GM12878 (cell line): ENCODE data around the gene AMBRA1. TPM values are rescaled to one million over a fixed set of nuclear protein-coding genes. Genes with fewer than 3 reads are reported as not detected.

Source experiments
- ATAC-seq: fragments of 200-7000 bp; cut with Tn5 transposase; 3 replicates; pipeline ENCODE4 v1.9.1; 2020; ENCODE audit warnings: mild to moderate bottlenecking, moderate library complexity
- BruUV-seq: library from RNA; stranded (reverse); fragments of 400-500 nt; replicated peaks from 2 replicates; lab custom pipeline; 2021; lab: Mats Ljungman, UMichigan
- CTCF ChIA-PET: fragments of 300-600 bp; sonication (Branson Sonifier 250); formaldehyde crosslinking; extraction: SDS; loops from one replicate; lab custom pipeline; 2021; ENCODE audit warnings: inconsistent platforms; lab: Yijun Ruan, JAX
- POLR2A ChIA-PET: fragments of 350-600 bp; formaldehyde crosslinking; extraction: SDS; loops from one replicate; lab custom pipeline; 2021; ENCODE audit warnings: inconsistent platforms; lab: Charles Lee
- RAD21 ChIA-PET: fragments of 300-600 bp; sonication (Branson Sonifier 250); formaldehyde crosslinking; loops from one replicate; lab custom pipeline; 2023; ENCODE audit warnings: antibody characterized with exemption; ENCODE audit not compliant: unreplicated experiment; lab: Charles Lee
- SMC1A ChIA-PET: fragments of 300-600 bp; sonication (Branson Sonifier 250); formaldehyde crosslinking; loops from one replicate; lab custom pipeline; 2023; ENCODE audit not compliant: unreplicated experiment, uncharacterized antibody; lab: Charles Lee
- DNase-seq: peaks from one replicate; pipeline ENCODE4 v3.0.0-alpha.2; 2011; ENCODE audit warnings: low read depth, low spot score
- FAIRE-seq: peaks from 3 replicates; lab custom pipeline; 2011; peaks lifted over from hg19 to GRCh38; lab: Jason Lieb, UNC
- H2AFZ ChIP-seq: 2 replicates; pipeline ENCODE4 v1.6.0; 2011; ENCODE audit warnings: low read depth, low read length, control low read depth; ENCODE audit not compliant: control insufficient read depth
- H3K27ac ChIP-seq: 2 replicates; pipeline ENCODE4 v1.5.1; 2011; ENCODE audit warnings: control low read depth; ENCODE audit not compliant: control insufficient read depth, insufficient read depth
- H3K27me3 ChIP-seq, 2 experiments: replicated peaks in 1 of 2; 2 replicates each; pipeline versions ENCODE4 v1.6.0 to v1.6.1; 2011; ENCODE audit warnings: low read length in 1 of 2; ENCODE audit not compliant: control insufficient read depth in 2 of 2, insufficient read depth in 2 of 2
- H3K36me3 ChIP-seq, 2 experiments: 2 replicates each; pipeline ENCODE4 v1.5.1; 2011; ENCODE audit warnings: low read length in 1 of 2; ENCODE audit not compliant: control insufficient read depth in 2 of 2, insufficient read depth in 2 of 2
- H3K4me1 ChIP-seq: 2 replicates; pipeline ENCODE4 v1.6.1; 2011; ENCODE audit warnings: mild to moderate bottlenecking, low read length, moderate library complexity, mixed read lengths; ENCODE audit not compliant: control insufficient read depth, insufficient read depth
- H3K4me2 ChIP-seq: 2 replicates; pipeline ENCODE4 v1.6.0; 2011; ENCODE audit warnings: control low read depth; ENCODE audit not compliant: control insufficient read depth, insufficient read depth
- H3K4me3 ChIP-seq: fragments of 200-600 bp; sonication (generic); 2 replicates; pipeline ENCODE4 v1.5.1; 2016
- H3K79me2 ChIP-seq: 2 replicates; pipeline ENCODE4 v1.6.0; 2011; ENCODE audit warnings: low read length; ENCODE audit not compliant: control insufficient read depth, insufficient read depth
- H3K9ac ChIP-seq: 2 replicates; pipeline ENCODE4 v1.8.0; 2011; ENCODE audit warnings: low read length, control low read depth, mixed read lengths; ENCODE audit not compliant: control insufficient read depth, insufficient read depth
- H3K9me3 ChIP-seq: replicated peaks from 3 replicates; pipeline ENCODE4 v1.5.1; 2011; ENCODE audit warnings: mild to moderate bottlenecking, low read length; ENCODE audit not compliant: control insufficient read depth, insufficient read depth
- H4K20me1 ChIP-seq: 2 replicates; pipeline ENCODE4 v1.6.0; 2011; ENCODE audit not compliant: control insufficient read depth, insufficient read depth
- BCL11A ChIP-seq: IDR thresholded peaks from 2 replicates; pipeline ENCODE4 v1.6.1; 2011; ENCODE audit warnings: low read depth, low read length
- BRCA1 ChIP-seq: IDR thresholded peaks from 2 replicates; pipeline ENCODE4 v1.6.1; 2011; ENCODE audit warnings: low read depth, low read length, improper control_type of control experiment
- CHD1 ChIP-seq: IDR thresholded peaks from 2 replicates; pipeline ENCODE4 v1.6.1; 2012; ENCODE audit warnings: low read depth, low read length, improper control_type of control experiment
- EP300 ChIP-seq, 2 experiments: fragments of 150-350 bp in 1 of 2; IDR thresholded peaks; 2 replicates each; pipeline ENCODE4 v1.6.1; 2011 to 2012; ENCODE audit warnings: low read depth in 2 of 2, low read length in 2 of 2, borderline replicate concordance in 1 of 2, improper control_type of control experiment in 1 of 2, inconsistent platforms in 1 of 2; ENCODE audit not compliant: control insufficient read depth in 1 of 2
- RFX5 ChIP-seq: IDR thresholded peaks from 2 replicates; pipeline ENCODE4 v1.6.1; 2011; ENCODE audit warnings: low read depth, low read length, improper control_type of control experiment
- RUNX3 ChIP-seq: IDR thresholded peaks from 2 replicates; pipeline ENCODE4 v1.6.1; 2012; ENCODE audit warnings: low read length, inconsistent platforms
- SMARCA5 ChIP-seq: fragments of 450-650 bp; IDR thresholded peaks from 2 replicates; pipeline ENCODE4 v1.6.1; 2017; ENCODE audit warnings: mild to moderate bottlenecking
- SREBF1 ChIP-seq: IDR thresholded peaks from 2 replicates; pipeline ENCODE4 v1.6.1; 2012; ENCODE audit warnings: mild to moderate bottlenecking, low read length
- YY1 ChIP-seq: IDR thresholded peaks from 2 replicates; pipeline ENCODE4 v1.6.1; 2011; ENCODE audit warnings: low read depth, mild to moderate bottlenecking, low read length
- ZSCAN29 ChIP-seq: fragments of 450-650 bp; IDR thresholded peaks from 2 replicates; pipeline ENCODE4 v1.6.1; 2017; ENCODE audit warnings: mild to moderate bottlenecking, moderate library complexity
- WGBS: methylation state at CpG from one replicate; pipeline ENCODE4 v1.1.6; 2016; ENCODE audit warnings: low lambda C conversion rate; ENCODE audit not compliant: insufficient replicate concordance, insufficient coverage; ENCODE audit errors: missing lambda C conversion rate; 5-methylcytosine and 5-hydroxymethylcytosine counted together
- in situ Hi-C: fragments of 300-500 bp; cut with MboI; formaldehyde crosslinking; loops from 9 replicates; pipeline ENCODE4 v1.14.3; 2018; ENCODE audit warnings: mixed read lengths
- intact Hi-C: fragments of 100-400 bp; cut with micrococcal nuclease; formaldehyde crosslinking; loops from one replicate; pipeline ENCODE4 v1.14.2; 2022; ENCODE audit not compliant: unreplicated experiment
- polyA plus RNA-seq, 11 experiments: library from polyadenylated mRNA; depleted of rRNA in 4 of 11; unstranded in 6 of 11; stranded (reverse) in 5 of 11; fragments of >200 nt; fragmentation: Nextera tagmentation in 4 of 11; fragmentation: Illumina TruSeq in 1 of 11; extraction: Ambion mirVana in 4 of 11; extraction: Trizol in 1 of 11; gene quantifications; 1 replicate in 1 of 11; 2 replicates in 10 of 11; pipeline versions ENCODE4 v1.2.1 to v1.2.3, GENCODE V29; 2011 to 2016; ENCODE audit warnings: inconsistent platforms in 2 of 11, missing spikeins in 2 of 11, low read depth in 1 of 11
- total RNA-seq, 4 experiments: library from RNA; depleted of rRNA in 3 of 4; stranded (reverse); fragments of >200 nt in 3 of 4; fragmentation: Illumina TruSeq in 1 of 4; extraction: Trizol in 1 of 4; gene quantifications; 2 replicates each; pipeline versions ENCODE4 v1.2.1 to v1.2.3, GENCODE V29; 2013 to 2021
- TF ChIP-seq, protein P1 (sequence below): fragments of 450-650 bp; formaldehyde crosslinking; IDR thresholded peaks from 2 replicates; pipeline ENCODE4 v1.5.0; 2022; ENCODE audit warnings: mild to moderate bottlenecking, missing genetic modification characterization
- TF ChIP-seq, protein P2 (sequence below): fragments of 450-650 bp; IDR thresholded peaks from 2 replicates; pipeline ENCODE4 v1.6.1; 2018; ENCODE audit warnings: borderline replicate concordance, mild to moderate bottlenecking; ENCODE audit not compliant: partially characterized antibody
- TF ChIP-seq, protein P3 (sequence below): fragments of 450-650 bp; formaldehyde crosslinking; IDR thresholded peaks from 2 replicates; pipeline ENCODE4 v1.4.0; 2020; ENCODE audit warnings: mild to moderate bottlenecking, moderate library complexity

The AMBRA1 gene
- total and polyA plus RNA-seq, 10 of the 15 experiments (the other 5 are each of a cell fraction or from before 2014, with no cell fraction given), result 0.57 to 34.3 (median 13.7) TPM

DNA sequence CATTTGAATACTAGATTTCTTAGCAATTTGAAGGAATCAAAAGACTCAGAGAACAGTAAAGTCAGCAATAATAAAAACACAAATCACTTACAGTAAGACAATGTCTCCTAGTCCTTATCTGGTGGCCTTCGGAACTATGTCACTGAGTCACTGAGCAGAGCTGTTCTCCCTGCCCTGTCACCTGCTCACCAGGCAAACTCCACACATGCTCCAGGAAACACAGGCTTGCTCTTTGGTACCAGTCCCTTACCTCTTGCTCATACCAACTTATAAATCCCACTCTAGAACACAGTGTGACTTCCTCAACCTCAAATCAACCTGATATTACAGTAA lies 121.2 kb downstream of the AMBRA1 start:
- no peak for ATAC-seq
- RAD21 ChIA-PET, result interaction anchor here (1.9 kb wide), 1 partner anchor 10 kb away, joined by 5 read pairs; no protein-coding TSS in a partner anchor
- TF ChIP-seq BCL11A (no peak), CHD1 (no peak), YY1 (no peak), EP300 (IDR thresholded peaks at IDR 0.05; ENCODE audit: borderline replicate concordance in 1 of 2, control insufficient read depth in 1 of 2, low read depth in 2 of 2, low read length in 2 of 2) (no peak), RUNX3 (no peak), SMARCA5 (no peak), ZSCAN29 (no peak), BRCA1 (no peak), SREBF1 (no peak), RFX5 (no peak)
- TF ChIP-seq, protein P1, sequence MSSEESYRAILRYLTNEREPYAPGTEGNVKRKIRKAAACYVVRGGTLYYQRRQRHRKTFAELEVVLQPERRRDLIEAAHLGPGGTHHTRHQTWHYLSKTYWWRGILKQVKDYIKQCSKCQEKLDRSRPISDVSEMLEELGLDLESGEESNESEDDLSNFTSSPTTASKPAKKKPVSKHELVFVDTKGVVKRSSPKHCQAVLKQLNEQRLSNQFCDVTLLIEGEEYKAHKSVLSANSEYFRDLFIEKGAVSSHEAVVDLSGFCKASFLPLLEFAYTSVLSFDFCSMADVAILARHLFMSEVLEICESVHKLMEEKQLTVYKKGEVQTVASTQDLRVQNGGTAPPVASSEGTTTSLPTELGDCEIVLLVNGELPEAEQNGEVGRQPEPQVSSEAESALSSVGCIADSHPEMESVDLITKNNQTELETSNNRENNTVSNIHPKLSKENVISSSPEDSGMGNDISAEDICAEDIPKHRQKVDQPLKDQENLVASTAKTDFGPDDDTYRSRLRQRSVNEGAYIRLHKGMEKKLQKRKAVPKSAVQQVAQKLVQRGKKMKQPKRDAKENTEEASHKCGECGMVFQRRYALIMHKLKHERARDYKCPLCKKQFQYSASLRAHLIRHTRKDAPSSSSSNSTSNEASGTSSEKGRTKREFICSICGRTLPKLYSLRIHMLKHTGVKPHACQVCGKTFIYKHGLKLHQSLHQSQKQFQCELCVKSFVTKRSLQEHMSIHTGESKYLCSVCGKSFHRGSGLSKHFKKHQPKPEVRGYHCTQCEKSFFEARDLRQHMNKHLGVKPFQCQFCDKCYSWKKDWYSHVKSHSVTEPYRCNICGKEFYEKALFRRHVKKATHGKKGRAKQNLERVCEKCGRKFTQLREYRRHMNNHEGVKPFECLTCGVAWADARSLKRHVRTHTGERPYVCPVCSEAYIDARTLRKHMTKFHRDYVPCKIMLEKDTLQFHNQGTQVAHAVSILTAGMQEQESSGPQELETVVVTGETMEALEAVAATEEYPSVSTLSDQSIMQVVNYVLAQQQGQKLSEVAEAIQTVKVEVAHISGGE (CRISPR knock-in tag), result no peak
- TF ChIP-seq, protein P2, sequence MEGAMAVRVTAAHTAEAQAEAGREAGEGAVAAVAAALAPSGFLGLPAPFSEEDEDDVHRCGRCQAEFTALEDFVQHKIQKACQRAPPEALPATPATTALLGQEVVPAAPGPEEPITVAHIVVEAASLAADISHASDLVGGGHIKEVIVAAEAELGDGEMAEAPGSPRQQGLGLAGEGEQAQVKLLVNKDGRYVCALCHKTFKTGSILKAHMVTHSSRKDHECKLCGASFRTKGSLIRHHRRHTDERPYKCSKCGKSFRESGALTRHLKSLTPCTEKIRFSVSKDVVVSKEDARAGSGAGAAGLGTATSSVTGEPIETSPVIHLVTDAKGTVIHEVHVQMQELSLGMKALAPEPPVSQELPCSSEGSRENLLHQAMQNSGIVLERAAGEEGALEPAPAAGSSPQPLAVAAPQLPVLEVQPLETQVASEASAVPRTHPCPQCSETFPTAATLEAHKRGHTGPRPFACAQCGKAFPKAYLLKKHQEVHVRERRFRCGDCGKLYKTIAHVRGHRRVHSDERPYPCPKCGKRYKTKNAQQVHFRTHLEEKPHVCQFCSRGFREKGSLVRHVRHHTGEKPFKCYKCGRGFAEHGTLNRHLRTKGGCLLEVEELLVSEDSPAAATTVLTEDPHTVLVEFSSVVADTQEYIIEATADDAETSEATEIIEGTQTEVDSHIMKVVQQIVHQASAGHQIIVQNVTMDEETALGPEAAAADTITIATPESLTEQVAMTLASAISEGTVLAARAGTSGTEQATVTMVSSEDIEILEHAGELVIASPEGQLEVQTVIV, result no peak
- TF ChIP-seq, protein P3, sequence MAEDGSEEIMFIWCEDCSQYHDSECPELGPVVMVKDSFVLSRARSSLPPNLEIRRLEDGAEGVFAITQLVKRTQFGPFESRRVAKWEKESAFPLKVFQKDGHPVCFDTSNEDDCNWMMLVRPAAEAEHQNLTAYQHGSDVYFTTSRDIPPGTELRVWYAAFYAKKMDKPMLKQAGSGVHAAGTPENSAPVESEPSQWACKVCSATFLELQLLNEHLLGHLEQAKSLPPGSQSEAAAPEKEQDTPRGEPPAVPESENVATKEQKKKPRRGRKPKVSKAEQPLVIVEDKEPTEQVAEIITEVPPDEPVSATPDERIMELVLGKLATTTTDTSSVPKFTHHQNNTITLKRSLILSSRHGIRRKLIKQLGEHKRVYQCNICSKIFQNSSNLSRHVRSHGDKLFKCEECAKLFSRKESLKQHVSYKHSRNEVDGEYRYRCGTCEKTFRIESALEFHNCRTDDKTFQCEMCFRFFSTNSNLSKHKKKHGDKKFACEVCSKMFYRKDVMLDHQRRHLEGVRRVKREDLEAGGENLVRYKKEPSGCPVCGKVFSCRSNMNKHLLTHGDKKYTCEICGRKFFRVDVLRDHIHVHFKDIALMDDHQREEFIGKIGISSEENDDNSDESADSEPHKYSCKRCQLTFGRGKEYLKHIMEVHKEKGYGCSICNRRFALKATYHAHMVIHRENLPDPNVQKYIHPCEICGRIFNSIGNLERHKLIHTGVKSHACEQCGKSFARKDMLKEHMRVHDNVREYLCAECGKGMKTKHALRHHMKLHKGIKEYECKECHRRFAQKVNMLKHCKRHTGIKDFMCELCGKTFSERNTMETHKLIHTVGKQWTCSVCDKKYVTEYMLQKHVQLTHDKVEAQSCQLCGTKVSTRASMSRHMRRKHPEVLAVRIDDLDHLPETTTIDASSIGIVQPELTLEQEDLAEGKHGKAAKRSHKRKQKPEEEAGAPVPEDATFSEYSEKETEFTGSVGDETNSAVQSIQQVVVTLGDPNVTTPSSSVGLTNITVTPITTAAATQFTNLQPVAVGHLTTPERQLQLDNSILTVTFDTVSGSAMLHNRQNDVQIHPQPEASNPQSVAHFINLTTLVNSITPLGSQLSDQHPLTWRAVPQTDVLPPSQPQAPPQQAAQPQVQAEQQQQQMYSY (CRISPR knock-in tag), result no peak

More for the DNA sequence above, 121.2 kb downstream of the AMBRA1 start:
- Histone ChIP-seq H3K9ac (no peak overlapping the region), H3K79me2 (peaks cover 4% of the 10 kb centered on the region), H3K27me3 (no peaks in the 10 kb centered on the region), H3K4me2 (no peak overlapping the region), H3K4me1 (peaks cover 15% of the 10 kb centered on the region), H4K20me1 (no peaks in the 10 kb centered on the region; the same call in 1 of the 2 replicates), H2AFZ (no peak overlapping the region), H3K27ac (no peak overlapping the region), H3K4me3 (no peak overlapping the region), H3K9me3 (no peaks in the 10 kb centered on the region), H3K36me3 (peaks cover 0 to 4% of the 10 kb centered on the region in 2 experiments; a peak in 2 of 4 replicates)
- WGBS, result 100% methylated on average over 1 of the region's 1 CpG
- POLR2A ChIA-PET, result no interaction called here
- CTCF ChIA-PET, result interaction anchor here (1.2 kb wide), 1 partner anchor 20 kb away, joined by 3 read pairs; no protein-coding TSS in a partner anchor
- BruUV-seq, result no TSS peak
- in situ Hi-C loops (no loop called here), intact Hi-C loops (no loop called here)
- DNase-seq (no peak), FAIRE-seq (no peak)
- SMC1A ChIA-PET, result interaction anchor here (1.0 to 1.4 kb wide), 3 partner anchors 8 to 20 kb away, joined by 3 read pairs; no protein-coding TSS in a partner anchor
